SK-N-SH treated with all-trans-retinoic acid at 6 μM for 48 hours (cell line): Measurements from ENCODE around the gene TMUB1.

Source experiments
- ATAC-seq: fragments of 200-7000 bp; cut with Tn5 transposase; 3 replicates; pipeline ENCODE4 v1.9.1; 2020; ENCODE audit warnings: mild to moderate bottlenecking, moderate library complexity
- ARNTL ChIP-seq: fragments of 450-650 bp; formaldehyde crosslinking; IDR thresholded peaks from 2 replicates; pipeline ENCODE4 v1.5.0; 2020; ENCODE audit warnings: low read depth, mild to moderate bottlenecking, moderate library complexity, borderline replicate concordance
- BACH2 ChIP-seq: fragments of 250-450 bp; sonication (Bioruptor Pico); IDR thresholded peaks from 2 replicates; pipeline ENCODE4 v1.9.0; 2021; ENCODE audit warnings: mild to moderate bottlenecking, borderline replicate concordance
- CREB5 ChIP-seq: fragments of 250-450 bp; sonication (Bioruptor Pico); IDR thresholded peaks from 2 replicates; pipeline ENCODE4 v1.5.1; 2020; ENCODE audit warnings: low read depth, mild to moderate bottlenecking, moderate library complexity
- CSDC2 ChIP-seq: fragments of 250-450 bp; sonication (Bioruptor Pico); IDR thresholded peaks from 2 replicates; pipeline ENCODE4 v1.5.0; 2020; ENCODE audit warnings: mild to moderate bottlenecking, moderate library complexity
- ESRRG ChIP-seq: fragments of 250-450 bp; sonication (Bioruptor Pico); IDR thresholded peaks from 2 replicates; pipeline ENCODE4 v1.6.1; 2021; ENCODE audit warnings: mild to moderate bottlenecking
- GLIS3 ChIP-seq: fragments of 250-450 bp; sonication (Bioruptor Pico); IDR thresholded peaks from 2 replicates; pipeline ENCODE4 v1.5.0; 2020; ENCODE audit warnings: mild to moderate bottlenecking, moderate library complexity
- ISL1 ChIP-seq: fragments of 250-450 bp; sonication (Bioruptor Pico); IDR thresholded peaks from 2 replicates; pipeline ENCODE4 v2.1.2; 2022; ENCODE audit warnings: mild to moderate bottlenecking, moderate library complexity
- OSR1 ChIP-seq: fragments of 250-450 bp; sonication (Bioruptor Pico); IDR thresholded peaks from 2 replicates; pipeline ENCODE4 v1.8.0; 2022; ENCODE audit warnings: moderate library complexity, mild to moderate bottlenecking, inconsistent platforms
- PATZ1 ChIP-seq: fragments of 250-450 bp; sonication (Bioruptor Pico); IDR thresholded peaks from 2 replicates; pipeline ENCODE4 v1.8.0; 2020; ENCODE audit warnings: mild to moderate bottlenecking, moderate library complexity, borderline replicate concordance
- PPARA ChIP-seq: fragments of 250-450 bp; sonication (Bioruptor Pico); IDR thresholded peaks from 2 replicates; pipeline ENCODE4 v1.5.0; 2020; ENCODE audit warnings: mild to moderate bottlenecking, borderline replicate concordance
- RARB ChIP-seq: fragments of 250-450 bp; sonication (Bioruptor Pico); IDR thresholded peaks from 2 replicates; pipeline ENCODE4 v1.8.0; 2021; ENCODE audit warnings: mild to moderate bottlenecking, moderate library complexity
- SNAI2 ChIP-seq: fragments of 250-450 bp; sonication (Bioruptor Pico); IDR thresholded peaks from 2 replicates; pipeline ENCODE4 v1.5.0; 2020; ENCODE audit warnings: mild to moderate bottlenecking, moderate library complexity
- TOX ChIP-seq: fragments of 250-450 bp; sonication (Bioruptor Pico); IDR thresholded peaks from 2 replicates; pipeline ENCODE4 v1.8.0; 2021; ENCODE audit warnings: mild to moderate bottlenecking, moderate library complexity, borderline replicate concordance
- TSHZ2 ChIP-seq: fragments of 250-450 bp; sonication (Bioruptor Pico); IDR thresholded peaks from 2 replicates; pipeline ENCODE4 v1.5.0; 2020; ENCODE audit warnings: mild to moderate bottlenecking, moderate library complexity
- ZC3H10 ChIP-seq: fragments of 250-450 bp; sonication (Bioruptor Pico); IDR thresholded peaks from 2 replicates; pipeline ENCODE4 v1.5.1; 2021; ENCODE audit warnings: mild to moderate bottlenecking, moderate library complexity
- ZFP3 ChIP-seq: fragments of 250-450 bp; sonication (Bioruptor Pico); IDR thresholded peaks from 2 replicates; pipeline ENCODE4 v1.5.0; 2020; ENCODE audit warnings: mild to moderate bottlenecking, moderate library complexity
- ZFP30 ChIP-seq: fragments of 450-650 bp; formaldehyde crosslinking; IDR thresholded peaks from 2 replicates; pipeline ENCODE4 v1.5.0; 2022; ENCODE audit warnings: mild to moderate bottlenecking, moderate library complexity
- ZNF565 ChIP-seq: fragments of 450-650 bp; formaldehyde crosslinking; conservative IDR thresholded peaks from 2 replicates; pipeline ENCODE4 v1.5.0; 2020; ENCODE audit warnings: low read depth, mild to moderate bottlenecking, moderate library complexity
- ZNF8 ChIP-seq: fragments of 450-650 bp; formaldehyde crosslinking; IDR thresholded peaks from 2 replicates; pipeline ENCODE4 v1.5.0; 2020; ENCODE audit warnings: mild to moderate bottlenecking, moderate library complexity

Gene TMUB1

GRCh38 chr7:151110941-151111645 is 27.8 kb upstream of the TMUB1 start:
- ATAC-seq: peak; percentile 76
- TF ChIP-seq TSHZ2 (no peak), RARB (CRISPR knock-in tag) (no peak), PATZ1 (peak; percentile 74; the same call in 1 of the 2 replicates), GLIS3 (no peak)

GRCh38 chr7:151110236-151110940 is 27.1 kb upstream of the TMUB1 start:
- no peak for ATAC-seq
- TF ChIP-seq TOX (CRISPR knock-in tag) (no peak), ZFP30 (CRISPR knock-in tag) (no peak), ZNF8 (CRISPR knock-in tag) (no peak), CSDC2 (no peak), OSR1 (no peak), ISL1 (no peak)
- TF ChIP-seq, all 23 proteins: peak for 0

GRCh38 chr7:151109094-151110048 is 26.1 kb upstream of the TMUB1 start:
- ATAC-seq: no peak
- TF ChIP-seq PATZ1: no peak

GRCh38 chr7:151107882-151108281 is 24.6 kb upstream of the TMUB1 start:
- no peak for ATAC-seq
- no peak for TF ChIP-seq ESRRG (CRISPR knock-in tag)

GRCh38 chr7:151104411-151105235 is 21.3 kb upstream of the TMUB1 start:
- TF ChIP-seq ZFP3 (CRISPR knock-in tag): no peak
- no peak for TF ChIP-seq ZC3H10 (CRISPR knock-in tag)
- no peak for TF ChIP-seq ZNF565 (CRISPR knock-in tag)
- ATAC-seq: peak; percentile 64

- no peak for ATAC-seq
- TF ChIP-seq SNAI2 (no peak), TSHZ2 (no peak), ISL1 (no peak), BACH2 (CRISPR knock-in tag) (no peak), CREB5 (CRISPR knock-in tag) (no peak), PPARA (CRISPR knock-in tag) (no peak), OSR1 (no peak), TOX (CRISPR knock-in tag) (no peak), ARNTL (CRISPR knock-in tag) (no peak)
- TF ChIP-seq, all 23 proteins: peak for 0
Measured at GRCh38 chr7:151103973-151104372, 20.7 kb upstream of the TMUB1 start.
